Stomach smooth muscle (tissue), 2 donors: ENCODE results near the gene CFB.
"Not testable (repeated sequence)": the region's sequence is repeated elsewhere in the genome, so short reads cannot be mapped to it uniquely, and the experiment has no call there.

Source experiments
- H3K27ac ChIP-seq: one replicate; pipeline ENCODE4 v1.7.0; 2013; ENCODE audit warnings: mild to moderate bottlenecking, low read length, inconsistent platforms
- H3K27me3 ChIP-seq, 2 donors: one replicate each; pipeline ENCODE4 v1.7.0; 2013; ENCODE audit warnings: low read length in 2 of 2; ENCODE audit not compliant: insufficient read depth in 2 of 2, control insufficient read depth in 1 of 2
- H3K36me3 ChIP-seq, 2 donors: one replicate each; pipeline ENCODE4 v1.7.0; 2013; ENCODE audit warnings: low read length in 2 of 2; ENCODE audit not compliant: control insufficient read depth in 2 of 2, insufficient read depth in 2 of 2
- H3K4me1 ChIP-seq: one replicate; pipeline ENCODE4 v1.7.0; 2013; ENCODE audit warnings: low read length; ENCODE audit not compliant: control insufficient read depth, insufficient read depth
- H3K4me3 ChIP-seq, 2 donors: one replicate each; pipeline ENCODE4 v1.7.0; 2013; ENCODE audit warnings: low read length in 2 of 2
- H3K9ac ChIP-seq, 2 donors: one replicate each; pipeline ENCODE4 v1.7.0; 2013; ENCODE audit warnings: low read length in 2 of 2, mild to moderate bottlenecking in 1 of 2
- H3K9me3 ChIP-seq, 2 donors: one replicate each; pipeline ENCODE4 v1.7.0; 2013; ENCODE audit warnings: low read length in 2 of 2; ENCODE audit not compliant: control insufficient read depth in 2 of 2
- donor health status: healthy.
- donor health status: Pancreatic carcinoma.

The CFB gene

DNA sequence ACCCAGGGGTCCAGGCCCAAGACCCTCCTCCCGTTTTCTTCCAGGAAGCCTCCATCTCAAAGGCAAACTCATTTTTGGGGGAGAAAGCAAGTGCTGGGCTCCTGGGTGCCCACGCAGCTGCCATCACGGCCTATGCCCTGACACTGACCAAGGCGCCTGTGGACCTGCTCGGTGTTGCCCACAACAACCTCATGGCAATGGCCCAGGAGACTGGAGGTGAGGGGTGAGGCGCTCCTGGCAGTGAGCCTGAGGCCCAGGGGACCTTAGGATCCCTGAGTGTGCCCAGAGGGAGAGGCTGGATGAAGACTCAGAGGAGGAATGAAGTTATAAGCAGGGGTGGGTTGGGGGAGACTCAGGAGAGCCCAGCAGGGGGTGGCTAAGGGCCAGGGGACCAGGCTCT is 50.5 kb downstream of the CFB start:
- not testable (repeated sequence) for H3K27me3 ChIP-seq, H3K4me1 ChIP-seq, H3K9ac ChIP-seq, H3K9me3 ChIP-seq, H3K27ac ChIP-seq, H3K36me3 ChIP-seq, H3K4me3 ChIP-seq
